K562 (cell line): ENCODE data around the gene MYOM1. TPM values are rescaled to one million over a fixed set of nuclear protein-coding genes. Genes with fewer than 3 reads are reported as not detected.

Experiments
- ATAC-seq: fragments of 200-7000 bp; cut with Tn5 transposase; 3 replicates; pipeline ENCODE4 v1.9.1; 2020; ENCODE audit warnings: moderate library complexity
- BruUV-seq: library from RNA; stranded (reverse); fragments of 400-500 nt; replicated peaks from 2 replicates; lab custom pipeline; 2021; lab: Mats Ljungman, UMichigan
- CTCF ChIA-PET: fragments of 300-600 bp; formaldehyde crosslinking; extraction: SDS; loops from one replicate; lab custom pipeline; 2021; ENCODE audit warnings: low intra/inter-chr PET ratio; lab: Yijun Ruan, JAX
- POLR2A ChIA-PET: fragments of 300-600, 350-650 bp; sonication (Branson Sonifier 250); formaldehyde crosslinking; extraction: SDS; loops from one replicate; lab custom pipeline; 2021; ENCODE audit warnings: antibody characterized with exemption, inconsistent platforms; lab: Yijun Ruan, JAX
- DNase-seq, 4 experiments: peaks; one replicate each; pipeline versions ENCODE4 v3.0.0 to v3.0.0-alpha.2; 2011 to 2018; ENCODE audit warnings: low spot score in 3 of 4, mixed read lengths in 3 of 4; ENCODE audit errors: extremely low read depth in 1 of 4
- FAIRE-seq: peaks from 2 replicates; lab custom pipeline; 2011; peaks lifted over from hg19 to GRCh38; lab: Jason Lieb, UNC
- H2AFZ ChIP-seq: 2 replicates; pipeline ENCODE4 v1.6.0; 2011; ENCODE audit warnings: low read depth, low read length, control low read depth, inconsistent platforms
- H3K27ac ChIP-seq: fragments of 200-600 bp; 3 replicates; pipeline ENCODE4 v1.8.0; 2011; ENCODE audit warnings: low read depth, mild to moderate bottlenecking, control low read depth, inconsistent platforms, low read length, moderate library complexity, mixed read lengths; ENCODE audit errors: extremely low read depth
- H3K27me3 ChIP-seq, 2 experiments: fragments of 300-600 bp in 1 of 2; 2 replicates in 1 of 2; 3 replicates in 1 of 2; pipeline versions ENCODE4 v1.6.0 to v1.8.0; 2011; ENCODE audit warnings: inconsistent platforms in 2 of 2, low read length in 2 of 2, mild to moderate bottlenecking in 1 of 2, mixed read lengths in 1 of 2, moderate library complexity in 1 of 2; ENCODE audit not compliant: control insufficient read depth in 2 of 2, insufficient read depth in 2 of 2
- H3K36me3 ChIP-seq: fragments of 300-600 bp; 3 replicates; pipeline ENCODE4 v1.8.0; 2011; ENCODE audit warnings: mild to moderate bottlenecking, low read length, inconsistent platforms; ENCODE audit not compliant: control insufficient read depth, insufficient read depth
- H3K4me1 ChIP-seq, 2 experiments: fragments of 200-600 bp in 1 of 2; replicated peaks in 1 of 2; 2 replicates in 1 of 2; 3 replicates in 1 of 2; pipeline versions ENCODE4 v1.5.1 to v1.8.0; 2011; ENCODE audit warnings: inconsistent platforms in 2 of 2, low read length in 2 of 2, mild to moderate bottlenecking in 1 of 2, mixed read lengths in 1 of 2, moderate library complexity in 1 of 2; ENCODE audit not compliant: control insufficient read depth in 2 of 2, insufficient read depth in 2 of 2
- H3K4me2 ChIP-seq: 2 replicates; pipeline ENCODE4 v1.6.1; 2011; ENCODE audit warnings: low read length, control low read depth, inconsistent platforms, mixed read lengths; ENCODE audit not compliant: insufficient read depth
- H3K4me3 ChIP-seq: fragments of 200-600 bp; sonication (generic), shearing (Covaris generic); 2 replicates; pipeline ENCODE4 v1.5.1; 2016; ENCODE audit warnings: control low read depth, inconsistent platforms
- H3K79me2 ChIP-seq: fragments of 200-600 bp; 3 replicates; pipeline ENCODE4 v1.8.0; 2011; ENCODE audit warnings: low read length, inconsistent platforms; ENCODE audit not compliant: control insufficient read depth, insufficient read depth
- H3K9ac ChIP-seq, 2 experiments: 2 replicates each; pipeline versions ENCODE4 v1.6.0 to v1.6.1; 2011; ENCODE audit warnings: low read depth in 2 of 2, low read length in 2 of 2, control low read depth in 1 of 2, inconsistent platforms in 1 of 2, mild to moderate bottlenecking in 1 of 2, mixed read lengths in 1 of 2; ENCODE audit not compliant: insufficient read depth in 1 of 2
- H3K9me1 ChIP-seq: one replicate; pipeline ENCODE4 v1.6.0; 2011; ENCODE audit warnings: inconsistent platforms, mild to moderate bottlenecking, low read length, moderate library complexity; ENCODE audit not compliant: control insufficient read depth, insufficient read depth
- H3K9me3 ChIP-seq: replicated peaks from 2 replicates; pipeline ENCODE4 v1.5.1; 2011; ENCODE audit warnings: low read depth, low read length, inconsistent platforms; ENCODE audit not compliant: control insufficient read depth, insufficient read depth
- H4K20me1 ChIP-seq: replicated peaks from 2 replicates; pipeline ENCODE4 v1.6.1; 2011; ENCODE audit warnings: low read length, inconsistent platforms, mixed read lengths; ENCODE audit not compliant: control insufficient read depth, insufficient read depth
- CBFB ChIP-seq: sonication (generic); formaldehyde crosslinking; IDR thresholded peaks from 2 replicates; pipeline ENCODE4 v1.4.0; 2020; ENCODE audit warnings: mild to moderate bottlenecking, missing genetic modification reagents
- PHTF2 ChIP-seq: fragments of 250-450 bp; sonication (Bioruptor Pico); IDR thresholded peaks from 2 replicates; pipeline ENCODE4 v1.5.0; 2021; ENCODE audit warnings: mild to moderate bottlenecking
- SFPQ ChIP-seq: fragments of 200-400 bp; formaldehyde crosslinking; IDR thresholded peaks from 2 replicates; pipeline ENCODE4 v1.6.1; 2017; ENCODE audit warnings: mild to moderate bottlenecking, low read depth, low read length, moderate library complexity
- SREBF2 ChIP-seq: sonication (generic); formaldehyde crosslinking; IDR thresholded peaks from 2 replicates; pipeline ENCODE4 v1.4.0; 2020; ENCODE audit warnings: mild to moderate bottlenecking, missing genetic modification reagents
- USF1 ChIP-seq: sonication (generic); formaldehyde crosslinking; IDR thresholded peaks from 2 replicates; pipeline ENCODE4 v1.9.0; 2022; ENCODE audit warnings: mild to moderate bottlenecking, missing genetic modification reagents
- ZNF282 ChIP-seq: sonication (generic); formaldehyde crosslinking; IDR thresholded peaks from 2 replicates; pipeline ENCODE4 v1.8.1; 2023; ENCODE audit warnings: missing genetic modification reagents
- WGBS: fragments of 100-300 bp; shearing (Covaris generic); methylation state at CpG from one replicate; pipeline ENCODE4 v1.1.6; 2016; ENCODE audit warnings: low coverage, mixed read lengths; ENCODE audit not compliant: insufficient coverage; ENCODE audit errors: missing lambda C conversion rate; 5-methylcytosine and 5-hydroxymethylcytosine counted together
- in situ Hi-C: fragments of 300-500 bp; cut with MboI; formaldehyde crosslinking; loops from 4 replicates; pipeline ENCODE4 v1.15.0; 2018; ENCODE audit warnings: inconsistent platforms, mixed read lengths
- intact Hi-C: fragments of 100-400 bp; cut with micrococcal nuclease; formaldehyde crosslinking; loops from 2 replicates; pipeline ENCODE4 v1.14.2; 2022
- polyA plus RNA-seq, 8 experiments: library from polyadenylated mRNA; depleted of rRNA in 4 of 8; stranded (reverse) in 5 of 8; unstranded in 3 of 8; fragments of >200 nt; fragmentation: Nextera tagmentation in 2 of 8; fragmentation: Illumina TruSeq in 1 of 8; extraction: Ambion mirVana in 2 of 8; extraction: Trizol in 1 of 8; gene quantifications; 2 replicates each; pipeline versions ENCODE4 v1.2.1 to v1.2.3, GENCODE V29; 2011 to 2014; ENCODE audit warnings: inconsistent platforms in 1 of 8, missing spikeins in 1 of 8
- total RNA-seq, 7 experiments: library from RNA; depleted of rRNA in 6 of 7; stranded (reverse); fragments of >200 nt in 6 of 7; fragmentation: Illumina TruSeq in 2 of 7; extraction: Trizol in 2 of 7; gene quantifications; 2 replicates each; pipeline versions ENCODE4 v1.2.1 to v1.2.3, GENCODE V29; 2011 to 2021; ENCODE audit warnings: low replicate concordance in 1 of 7

The MYOM1 gene
- total and polyA plus RNA-seq, 9 of the 15 experiments (the other 6 are each of a cell fraction or from before 2014, with no cell fraction given), result 0.01 to 0.62 (median 0.25) TPM

- Histone ChIP-seq H3K27ac (no peak overlapping the region), H3K9ac (no peak overlapping the region), H4K20me1 (no peaks in the 10 kb centered on the region), H3K4me3 (no peak overlapping the region), H3K9me3 (no peaks in the 10 kb centered on the region), H3K9me1 (no peaks in the 10 kb centered on the region), H3K79me2 (no peaks in the 10 kb centered on the region), H3K4me1 (no peaks in the 10 kb centered on the region), H3K4me2 (no peak overlapping the region), H3K27me3 (peaks cover 5 to 10% of the 10 kb centered on the region in 2 experiments; a peak in 3 of 5 replicates), H2AFZ (no peak overlapping the region), H3K36me3 (no peaks in the 10 kb centered on the region)
- no peak for TF ChIP-seq ZNF282 (CRISPR knock-in tag)
- TF ChIP-seq USF1 (CRISPR knock-in tag), result 0 out of 2 replicates have a peak, but pooled peaks have one; percentile 22
- TF ChIP-seq CBFB (CRISPR knock-in tag), result no peak
- no peak for TF ChIP-seq PHTF2 (CRISPR knock-in tag)
- no peak for TF ChIP-seq SREBF2 (CRISPR knock-in tag)
- TF ChIP-seq SFPQ, result no peak
- in situ Hi-C loops (no loop called here), intact Hi-C loops (no loop called here)
- BruUV-seq, result no TSS peak
- DNase-seq (no peak), FAIRE-seq (no peak), ATAC-seq (no peak)
- WGBS, result 15% methylated on average over 3 of the region's 3 CpGs
- ChIA-PET POLR2A (interaction anchor here (0.9 to 2.4 kb wide), 3 partner anchors 13 to 22 kb away, joined by 3 to 11 read pairs (median 6); no protein-coding TSS in a partner anchor), CTCF (no interaction called here)
These were observed 119.2 kb downstream of the MYOM1 start for GRCh38 chr18:3100498-3101132.
